ENCODE results near the gene NACAD. TPM values are rescaled to one million over a fixed set of nuclear protein-coding genes. Genes with fewer than 3 reads are reported as not detected.
A peak's percentile ranks its signal among the peaks of the same experiment; 100 is the strongest.

The NACAD gene
- total RNA-seq, 2 donors from 2014 or later = 5.9 to 9.0 TPM

GRCh38 chr7:45099891-45100760 lies 11.4 kb upstream of the NACAD start:
- no peaks in the 10 kb centered on the region for H3K4me1 ChIP-seq
- no peak for TF ChIP-seq CTCF (IDR thresholded peaks at IDR 0.05)
- peaks cover 69% of the 10 kb centered on the region for H3K36me3 ChIP-seq
- no peak overlapping the region for H3K27ac ChIP-seq
- H3K27me3 ChIP-seq = no peaks in the 10 kb centered on the region
- no peak overlapping the region for H3K4me3 ChIP-seq
- DNase-seq (ENCODE audit: low spot score) = no peak
- H3K9me3 ChIP-seq = no peaks in the 10 kb centered on the region

- no peaks in the 10 kb centered on the region for H3K9me3 ChIP-seq
- no peak overlapping the region for H3K4me3 ChIP-seq
- no peak for TF ChIP-seq CTCF (IDR thresholded peaks at IDR 0.05)
- peaks cover 60% of the 10 kb centered on the region for H3K36me3 ChIP-seq
- DNase-seq (ENCODE audit: low spot score) = no peak
- no peak overlapping the region for H3K27ac ChIP-seq
- no peaks in the 10 kb centered on the region for H3K4me1 ChIP-seq
- no peaks in the 10 kb centered on the region for H3K27me3 ChIP-seq
Observed at GRCh38 chr7:45098983-45099839, 10.4 kb upstream of the NACAD start.

GRCh38 chr7:45092931-45093235 lies 4.1 kb upstream of the NACAD start:
- no peak overlapping the region for H3K4me3 ChIP-seq
- no peak for DNase-seq (ENCODE audit: low spot score)
- no peaks in the 10 kb centered on the region for H3K9me3 ChIP-seq
- no peak overlapping the region for H3K27ac ChIP-seq
- TF ChIP-seq CTCF (IDR thresholded peaks at IDR 0.05) = no peak
- H3K27me3 ChIP-seq = no peaks in the 10 kb centered on the region
- no peaks in the 10 kb centered on the region for H3K36me3 ChIP-seq
- H3K4me1 ChIP-seq = peaks cover 0 to 14% of the 10 kb centered on the region in 2 donors

- TF ChIP-seq CTCF (IDR thresholded peaks at IDR 0.05) = no peak
- peaks cover 0 to 17% of the 10 kb centered on the region in 2 donors for H3K4me1 ChIP-seq
- no peak for DNase-seq (ENCODE audit: low spot score)
Observed at GRCh38 chr7:45092100-45092930, 3.5 kb upstream of the NACAD start.

GRCh38 chr7:45089341-45089891 lies 647 bp upstream of the NACAD start:
- H3K4me1 ChIP-seq = peaks cover 0 to 17% of the 10 kb centered on the region in 2 donors
- DNase-seq (ENCODE audit: low spot score) = no peak
- no peaks in the 10 kb centered on the region for H3K36me3 ChIP-seq
- H3K4me3 ChIP-seq = peak overlapping the region; percentile 68 to 70
- H3K27ac ChIP-seq = peak overlapping the region; percentile 64 to 76
- no peaks in the 10 kb centered on the region for H3K9me3 ChIP-seq
- no peaks in the 10 kb centered on the region for H3K27me3 ChIP-seq
- TF ChIP-seq CTCF (IDR thresholded peaks at IDR 0.05) = no peak

More at GRCh38 chr7:45092100-45092930, 3.5 kb upstream of the NACAD start:
- Histone ChIP-seq H3K9me3 (no peaks in the 10 kb centered on the region), H3K36me3 (no peaks in the 10 kb centered on the region), H3K27me3 (no peaks in the 10 kb centered on the region), H3K4me3 (no peak overlapping the region), H3K27ac (no peak overlapping the region)

Measured in right atrium auricular region (tissue), 2 donors.